Stimulated activated CD4-positive, alpha-beta T cell treated with anti-CD3 and anti-CD28 coated beads, TNF-alpha, amount 100 ng/mL, for 24 hours (primary cell): ENCODE data around the gene GINS2.

ENCODE experiments used
- DNase-seq, 3 experiments: peaks; one replicate each; pipeline ENCODE4 v3.0.0-alpha.2; 2020; ENCODE audit warnings: low read depth in 3 of 3

Gene GINS2

DNA sequence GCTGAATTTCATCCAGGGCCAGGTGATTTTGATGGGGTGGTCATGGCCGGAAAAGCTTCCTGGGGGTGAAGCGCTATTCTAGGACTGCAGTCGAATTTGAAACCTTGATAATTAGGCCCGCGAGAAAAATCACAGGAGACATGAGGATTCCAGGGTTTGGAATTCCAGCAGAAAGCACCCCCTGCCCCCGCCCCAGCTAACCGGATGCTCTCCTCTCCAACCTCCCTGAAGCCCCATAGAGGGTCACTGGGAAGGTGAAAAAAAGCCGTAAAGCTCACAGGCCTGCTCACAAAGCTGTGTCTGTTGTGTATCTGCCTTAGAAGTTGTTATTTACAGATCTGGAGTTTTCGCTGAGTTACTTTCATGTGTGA, 1.2 kb upstream of the GINS2 start:
- DNase-seq: no peak

DNA sequence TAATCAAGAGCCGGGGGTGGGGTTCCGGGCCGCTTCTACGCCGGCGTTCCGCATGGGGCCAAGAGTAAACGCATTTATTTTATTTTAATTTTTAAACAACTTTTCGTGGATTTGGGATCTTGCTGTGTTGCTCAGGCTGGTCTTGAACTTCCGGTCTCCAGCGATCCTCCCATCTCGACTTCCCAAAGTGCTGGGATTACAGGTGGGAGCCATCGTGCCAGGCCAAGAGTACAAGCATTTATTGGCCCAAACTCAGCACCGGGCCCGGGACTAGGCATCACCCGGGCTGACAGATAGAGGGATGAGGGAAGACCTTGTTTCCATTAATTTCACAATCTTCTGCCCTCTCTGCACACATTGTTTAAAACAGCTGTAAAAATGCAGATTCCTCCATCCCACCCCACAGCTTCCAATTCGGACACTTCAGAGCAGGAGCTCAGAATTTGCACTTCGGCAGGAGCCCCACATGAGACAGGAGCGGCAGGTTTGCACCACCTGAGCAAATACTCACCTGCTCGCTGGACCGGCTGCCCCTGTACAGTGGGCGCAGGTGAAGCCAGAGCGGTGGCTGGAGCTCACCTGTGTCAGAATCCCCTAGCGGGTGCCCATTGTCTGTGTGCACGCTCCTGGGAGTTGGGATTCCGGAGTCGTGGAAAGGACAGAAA, 663 bp upstream of the GINS2 start:
- DNase-seq: no peak

DNA sequence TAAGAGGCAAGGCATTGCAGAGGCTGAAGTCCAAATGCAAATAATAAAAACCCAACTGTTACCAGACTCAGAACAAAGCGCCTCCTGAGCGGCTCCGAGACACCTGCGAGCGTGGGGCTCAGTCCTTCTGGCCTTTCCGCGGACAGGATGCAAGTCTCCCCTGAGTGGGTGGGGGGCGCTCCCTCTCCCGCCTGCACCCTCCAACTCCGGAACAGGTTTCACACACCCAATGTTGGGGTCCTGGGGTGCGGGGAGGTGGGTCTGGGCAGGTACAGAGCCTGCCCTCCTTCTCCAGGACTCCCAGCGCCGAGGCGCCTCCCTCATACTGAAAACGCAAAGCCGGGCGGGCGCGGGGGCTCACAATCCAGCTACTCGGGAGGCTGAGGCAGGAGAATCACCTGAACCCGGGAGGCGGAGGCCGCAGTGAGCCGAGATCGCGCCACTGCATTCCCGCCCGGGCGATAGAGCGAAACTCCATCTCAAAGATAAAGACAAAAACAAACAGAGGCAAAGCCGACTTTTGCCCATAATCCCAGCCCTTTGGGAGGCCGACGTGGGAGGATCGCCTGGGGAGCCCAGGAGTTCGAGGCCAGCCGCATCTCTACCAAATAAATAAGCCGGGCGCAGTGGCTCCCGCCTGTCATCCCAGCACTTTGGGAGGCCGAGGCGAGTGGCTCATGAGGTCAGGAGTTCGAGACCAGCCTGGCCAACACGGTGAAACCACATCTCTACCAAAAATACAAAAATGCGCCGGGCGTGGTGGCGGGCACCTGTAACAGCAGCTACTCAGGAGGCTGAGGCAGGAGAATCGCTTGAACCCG, 893 bp downstream of the GINS2 start:
- no peak for DNase-seq

DNA sequence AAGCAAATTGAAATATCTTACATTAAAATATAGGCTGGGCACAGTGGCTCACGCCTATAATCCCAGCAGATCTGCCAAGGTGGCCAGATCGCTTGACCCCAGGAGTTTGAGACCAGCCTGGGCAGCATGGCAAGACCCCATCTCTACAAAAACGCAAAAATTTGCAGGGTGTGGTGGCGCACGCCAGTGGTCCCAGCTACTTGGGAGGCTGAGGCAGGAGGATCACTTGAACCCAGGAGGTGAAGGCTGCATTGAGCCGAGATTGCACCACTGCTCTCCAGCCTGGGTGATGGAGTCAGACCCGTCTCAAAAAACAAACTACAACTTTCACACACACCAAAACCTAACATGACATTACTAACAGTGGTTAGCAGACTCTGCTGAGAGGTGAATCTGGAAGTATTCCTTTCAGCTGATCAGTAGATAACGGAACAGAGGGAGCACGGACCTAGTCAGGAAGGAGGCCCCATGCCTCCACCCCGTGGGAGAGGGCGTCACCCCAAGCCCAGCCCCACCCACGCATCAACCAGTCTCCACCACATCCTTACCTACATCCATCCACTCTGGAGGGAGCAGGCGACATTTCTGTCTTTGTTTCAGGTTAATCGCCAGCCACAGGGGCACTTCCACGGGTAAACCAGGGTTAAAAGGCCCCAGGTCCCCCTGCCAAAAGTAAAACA, 1.7 kb downstream of the GINS2 start:
- DNase-seq: peak in 1 of 3 experiments; percentile 51

DNA sequence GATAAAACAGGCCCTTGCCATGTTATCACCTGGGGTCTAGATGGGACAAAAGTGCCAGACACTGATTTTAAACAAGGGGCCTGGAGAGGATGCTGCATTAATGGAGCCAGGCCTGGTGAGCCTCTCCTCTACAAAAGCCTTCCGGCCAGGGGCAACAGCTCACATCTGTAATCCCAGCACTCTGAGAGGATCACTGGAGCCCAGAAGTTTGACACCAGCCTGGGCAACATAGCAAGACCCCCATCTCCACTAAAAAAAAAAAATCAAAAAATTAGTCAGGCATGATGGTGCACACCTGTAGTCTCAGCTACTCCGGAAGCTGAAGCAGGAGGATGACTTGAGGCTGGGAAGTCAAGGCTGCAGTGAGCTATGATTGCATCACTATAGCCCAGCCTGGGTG, 3.5 kb downstream of the GINS2 start:
- no peak for DNase-seq

DNA sequence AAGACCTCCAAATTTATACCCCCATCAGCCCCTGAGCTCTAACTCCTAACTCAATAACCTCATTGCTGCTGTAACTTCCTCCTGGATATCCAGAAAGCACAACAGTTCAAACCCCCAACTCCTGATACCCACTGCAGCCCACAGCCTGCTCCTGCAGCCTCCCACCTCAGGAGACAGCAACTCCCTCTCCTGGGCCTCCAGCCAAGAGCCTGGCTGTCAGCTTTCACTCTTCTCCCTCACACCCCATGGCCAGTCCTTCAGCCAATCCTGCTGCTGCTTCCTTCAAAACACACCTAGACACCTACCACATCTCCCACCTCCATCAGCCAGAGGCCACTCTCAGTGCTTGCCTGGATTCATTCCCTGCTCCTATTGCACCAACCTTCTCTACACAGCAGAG, 5.4 kb downstream of the GINS2 start:
- no peak for DNase-seq

DNA sequence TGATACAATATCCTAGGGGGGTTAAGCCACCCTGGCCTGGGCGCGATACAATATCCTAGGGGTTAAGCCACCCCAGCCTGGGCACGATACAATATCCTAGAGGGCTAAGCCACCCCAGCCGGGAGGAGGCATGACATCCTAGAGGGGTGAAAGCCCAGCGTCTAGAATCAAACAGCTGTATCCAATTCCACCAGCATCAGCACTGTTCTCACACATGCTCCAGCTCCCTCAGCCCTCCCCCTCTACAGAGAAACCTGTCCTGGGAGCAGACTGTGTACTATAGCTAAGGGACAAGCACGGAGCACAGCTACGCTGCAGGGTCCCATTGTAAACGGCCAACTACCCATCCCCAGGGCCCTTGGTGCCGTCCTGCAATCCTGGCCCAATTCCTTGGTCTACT, 6.2 kb downstream of the GINS2 start:
- DNase-seq: no peak

DNA sequence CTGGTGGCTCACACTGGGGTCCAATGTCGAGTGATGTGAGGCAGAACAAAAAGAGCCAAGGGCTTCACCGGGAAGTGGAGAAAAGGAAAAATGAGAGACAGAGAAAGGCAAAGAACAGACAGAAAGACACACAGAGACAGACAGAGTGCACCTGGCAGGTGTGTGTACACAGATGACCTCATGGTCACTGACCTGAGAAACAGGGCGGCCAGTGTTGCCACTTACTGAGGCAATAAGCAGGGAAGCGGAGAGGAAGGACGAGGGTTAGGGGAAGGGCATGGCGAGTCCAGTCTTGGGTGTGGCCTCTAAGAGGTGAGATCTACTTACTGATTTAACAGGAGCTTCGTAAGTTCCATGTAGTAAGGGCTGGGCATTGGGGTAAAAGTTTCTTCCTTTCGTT, 7.5 kb downstream of the GINS2 start:
- no peak for DNase-seq

DNA sequence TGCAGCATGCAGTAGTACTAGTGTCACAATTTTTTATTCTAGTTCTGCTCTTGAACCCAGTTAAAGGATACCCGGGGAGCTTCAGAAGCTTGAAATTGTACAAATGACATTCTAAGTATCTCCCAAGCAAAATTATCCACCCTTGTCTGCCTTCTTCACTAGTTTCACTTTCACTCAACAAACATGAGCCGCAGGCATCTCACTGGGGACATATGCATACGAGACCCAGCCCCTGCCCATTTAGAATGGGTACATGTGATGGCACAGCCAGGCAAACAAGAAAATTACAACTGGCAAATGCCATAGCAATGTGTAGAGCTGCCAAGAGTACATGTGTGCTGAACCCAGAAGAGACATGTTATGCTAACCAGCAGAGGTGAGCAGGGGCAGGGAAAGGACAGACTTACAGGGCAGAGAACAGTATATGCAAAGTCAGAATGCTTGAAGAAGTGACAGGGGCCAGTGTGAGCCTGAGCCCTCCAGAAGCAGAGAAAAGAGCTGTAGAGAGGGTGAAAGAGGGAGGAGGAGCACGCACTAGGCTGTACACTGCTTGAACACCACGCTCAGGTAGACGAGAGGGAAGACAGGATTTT, 8.3 kb downstream of the GINS2 start:
- DNase-seq: no peak

DNA sequence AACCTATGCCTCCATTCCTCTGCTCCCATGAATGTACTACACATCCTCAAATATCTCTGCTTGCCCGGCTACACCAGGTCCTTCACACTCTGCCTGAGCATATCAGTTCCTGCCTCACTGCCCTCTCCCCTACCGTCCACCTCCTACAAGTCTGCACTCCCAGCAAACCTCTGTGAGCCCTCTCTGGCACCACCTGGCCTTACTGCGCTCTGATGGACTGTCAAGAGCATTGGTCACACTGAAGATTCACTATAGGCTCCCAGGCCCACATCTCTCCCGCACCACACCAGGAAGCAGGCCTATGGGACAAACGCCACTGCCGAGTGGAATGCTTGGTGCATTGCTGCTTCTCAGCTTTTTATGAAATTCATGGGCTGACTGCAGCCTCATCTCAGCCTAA, 8.9 kb downstream of the GINS2 start:
- DNase-seq: no peak

DNA sequence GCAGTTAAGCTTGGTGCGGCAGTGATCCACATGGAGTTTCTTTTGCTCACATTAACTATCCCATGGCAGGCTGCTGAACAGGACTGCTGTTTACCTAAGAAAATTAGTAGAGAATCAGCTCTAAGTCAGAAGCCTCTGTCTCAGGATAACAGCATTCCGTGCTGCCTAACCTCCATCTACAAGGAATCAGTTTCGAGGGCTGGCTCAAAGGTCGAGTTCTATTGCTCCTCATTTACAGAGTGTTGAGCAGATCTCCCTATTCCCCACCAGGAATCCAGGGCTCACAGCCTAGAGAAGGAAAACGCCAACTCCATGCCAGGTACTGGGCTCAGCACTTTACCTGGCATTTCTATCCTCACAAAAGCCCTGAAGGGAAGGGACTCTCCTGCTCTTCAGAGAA, 9.9 kb downstream of the GINS2 start:
- no peak for DNase-seq

DNA sequence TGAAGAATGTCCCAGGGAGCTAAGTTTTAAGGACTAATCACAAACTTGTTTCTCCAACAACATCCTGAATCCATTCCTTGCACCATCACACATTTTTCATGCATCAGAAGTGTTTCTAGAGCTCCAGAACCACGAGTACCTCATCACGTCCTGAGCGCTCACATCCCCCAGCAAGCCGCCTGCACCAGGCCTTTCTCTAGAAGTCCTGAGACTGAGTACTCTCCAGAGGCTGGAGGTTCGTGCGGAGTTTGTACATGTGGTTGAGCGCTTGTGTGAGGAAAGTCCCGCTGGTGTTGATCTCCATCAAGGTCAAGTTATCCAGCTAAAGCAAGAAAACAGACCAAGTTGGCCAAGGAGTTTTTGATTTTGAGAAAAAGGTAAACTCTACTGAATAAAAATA, 10.7 kb downstream of the GINS2 start:
- no peak for DNase-seq

DNA sequence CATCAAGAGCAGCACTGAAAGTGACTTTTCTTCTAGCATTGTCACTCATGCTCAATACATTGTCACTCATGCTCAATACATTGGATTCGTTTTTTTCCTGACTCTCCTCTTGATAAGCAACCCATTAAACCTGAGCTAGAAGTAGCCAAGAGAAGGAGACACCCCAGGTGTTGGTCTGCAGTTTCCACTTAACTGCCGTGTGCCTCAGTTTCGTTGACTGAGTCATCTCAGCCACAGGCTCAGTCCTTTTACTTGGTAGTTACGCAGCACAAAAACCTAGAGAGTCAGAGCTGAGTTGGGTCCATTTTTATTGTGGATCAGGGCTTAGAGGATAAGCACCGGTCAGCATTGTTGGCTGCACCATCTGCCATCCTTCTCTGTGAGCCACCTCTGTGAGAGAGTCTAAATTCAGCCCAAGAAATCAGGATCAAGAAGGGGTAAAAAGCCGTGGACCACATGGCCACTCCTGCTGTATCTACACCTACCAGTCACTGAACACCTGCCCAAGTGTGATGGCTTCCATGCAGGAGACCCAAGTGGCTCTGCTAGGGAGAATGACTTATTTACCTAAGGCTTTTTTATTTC, 11.3 kb downstream of the GINS2 start:
- no peak for DNase-seq

DNA sequence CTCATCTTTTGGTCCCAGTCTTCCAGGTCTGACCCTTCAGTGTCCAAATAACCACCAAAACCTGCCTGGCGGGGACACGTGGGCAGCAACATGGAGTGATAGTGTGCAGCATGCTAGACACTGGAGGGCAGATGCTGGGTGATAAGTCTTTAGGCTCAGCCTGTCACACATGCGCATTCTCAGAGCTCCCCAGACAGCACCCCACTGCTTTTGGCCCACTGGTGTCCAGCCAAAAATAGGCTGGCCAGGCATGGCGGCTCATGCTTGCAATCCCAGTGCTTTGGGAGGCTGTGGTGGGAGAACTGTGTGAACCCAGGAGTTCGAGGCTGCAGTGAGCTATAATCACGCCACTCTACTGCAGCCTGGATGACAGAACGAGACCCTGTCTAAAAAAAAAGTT, 12.3 kb downstream of the GINS2 start:
- no peak for DNase-seq

DNA sequence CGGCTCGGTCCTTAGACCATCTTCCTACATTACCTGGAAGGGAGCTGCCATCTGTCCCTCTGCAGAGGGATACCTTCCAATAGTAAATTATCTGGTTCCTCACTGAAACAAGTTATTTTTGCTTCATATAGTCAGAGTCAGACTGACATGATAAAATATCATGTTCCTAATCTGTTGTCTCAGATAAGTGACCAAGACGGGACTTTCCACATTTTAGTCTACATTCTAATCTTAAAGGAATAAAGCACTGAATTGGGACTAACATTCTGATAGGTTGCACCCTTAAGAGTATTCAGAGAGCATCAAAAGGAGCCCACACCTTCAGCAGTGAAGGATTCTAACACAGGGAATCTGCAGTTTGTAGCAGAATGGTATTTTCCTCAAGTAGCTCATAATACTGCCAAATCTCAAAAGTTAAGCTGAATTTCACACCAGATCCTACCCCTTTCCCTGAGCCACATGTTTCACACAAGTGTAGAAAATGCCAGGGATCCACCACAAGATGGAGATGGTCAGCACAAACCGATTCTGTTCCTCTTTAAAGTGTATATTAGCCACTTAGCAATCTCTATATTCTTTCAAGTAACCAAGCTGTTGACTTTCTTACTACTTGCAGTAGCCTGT, 13.4 kb downstream of the GINS2 start:
- DNase-seq: no peak

DNA sequence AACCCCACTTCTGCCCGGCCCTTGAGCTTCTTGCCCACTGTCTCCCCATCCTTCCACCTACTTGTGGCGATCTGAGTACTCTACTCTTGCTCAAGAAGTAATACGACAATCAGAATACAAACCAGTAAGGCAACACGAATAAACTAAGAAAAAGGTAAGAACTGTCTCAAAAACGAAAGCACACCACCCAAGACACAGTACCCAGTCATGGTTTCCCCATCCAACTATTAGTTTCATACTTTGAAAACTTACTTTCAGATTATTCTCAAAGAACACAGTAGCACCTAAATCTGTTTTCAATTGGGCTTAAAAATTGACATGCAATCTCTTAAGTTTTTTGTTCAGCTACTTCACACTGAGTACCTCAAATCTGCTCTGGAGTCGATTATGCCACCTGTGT, 13.9 kb downstream of the GINS2 start:
- no peak for DNase-seq

DNA sequence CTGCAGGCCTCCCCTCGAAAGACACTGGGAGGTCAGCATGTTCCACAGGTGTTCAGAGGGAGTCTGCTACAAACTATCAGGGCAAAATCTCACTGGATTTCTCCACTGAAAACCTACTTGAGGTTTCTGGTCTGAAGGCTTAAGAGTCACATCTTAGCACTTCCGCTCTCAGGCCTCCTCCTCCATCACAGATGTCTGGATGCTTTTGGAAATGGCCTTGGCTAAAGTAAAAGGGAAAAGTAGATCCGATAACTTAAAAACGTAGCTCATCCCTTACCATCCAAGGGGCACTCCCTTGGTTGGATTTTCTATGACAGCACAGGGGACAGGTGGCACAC, 14.4 kb downstream of the GINS2 start:
- no peak for DNase-seq

DNA sequence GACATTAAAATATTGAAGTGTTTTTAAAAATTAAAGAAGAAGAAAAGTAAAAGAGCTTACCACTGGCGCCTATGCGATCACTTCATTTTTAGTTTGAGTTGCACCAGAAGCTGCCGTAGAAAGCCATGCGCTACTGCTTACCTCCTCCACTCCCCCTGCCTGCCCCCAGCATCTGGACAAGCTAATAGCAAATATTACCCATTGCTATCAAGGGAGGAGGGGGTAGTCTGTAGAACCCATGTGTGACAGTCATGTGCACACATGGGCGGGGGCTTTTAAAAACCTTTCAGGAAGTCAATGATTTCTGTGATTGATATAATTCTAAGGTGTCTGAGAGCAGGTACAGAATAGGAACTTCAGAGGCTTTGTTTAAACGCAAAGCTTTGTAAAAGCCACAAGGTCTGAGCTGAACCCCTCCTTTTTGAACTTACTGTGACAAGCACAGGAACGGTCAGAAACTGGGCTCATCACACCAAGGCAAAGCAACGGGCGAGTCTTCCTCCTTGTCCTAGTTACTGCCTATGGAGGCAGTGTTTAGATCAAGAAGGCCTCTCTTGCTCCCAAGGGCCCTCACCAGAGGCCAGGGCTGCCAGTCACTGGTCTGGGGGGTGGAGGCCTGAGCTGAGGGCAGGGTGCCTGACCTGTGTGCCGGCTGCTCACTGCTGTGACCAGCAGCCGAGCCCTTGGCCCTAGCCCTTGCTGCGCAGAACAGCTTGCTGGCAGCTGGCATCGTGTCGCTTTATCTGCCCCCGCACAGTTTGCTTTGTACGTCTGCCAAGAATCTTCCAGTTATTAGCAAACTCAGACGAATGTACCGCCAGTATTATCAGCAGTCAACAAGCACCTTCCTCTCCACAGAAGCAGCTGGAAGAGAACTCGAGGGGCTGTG, 15.0 kb downstream of the GINS2 start:
- no peak for DNase-seq

DNA sequence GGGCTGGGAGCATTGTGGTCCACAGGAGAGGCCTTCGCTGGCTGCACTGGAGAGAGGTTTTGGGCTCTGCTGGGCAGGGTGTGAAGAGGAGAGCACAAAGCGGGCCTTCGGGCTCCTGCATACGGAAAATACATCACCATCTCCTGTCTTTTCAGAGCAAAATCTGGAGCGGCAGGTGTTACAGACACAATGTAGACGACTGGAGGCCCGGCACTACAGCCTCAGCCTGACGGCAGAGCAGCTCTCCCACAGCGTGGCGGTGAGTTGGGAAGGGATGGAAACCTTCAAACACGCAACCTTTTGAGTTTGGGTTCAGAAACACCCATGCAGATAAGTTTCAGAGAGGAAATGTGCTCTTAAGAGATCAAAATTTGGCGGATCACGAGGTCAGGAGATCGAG, 17.9 kb downstream of the GINS2 start:
- no peak for DNase-seq

DNA sequence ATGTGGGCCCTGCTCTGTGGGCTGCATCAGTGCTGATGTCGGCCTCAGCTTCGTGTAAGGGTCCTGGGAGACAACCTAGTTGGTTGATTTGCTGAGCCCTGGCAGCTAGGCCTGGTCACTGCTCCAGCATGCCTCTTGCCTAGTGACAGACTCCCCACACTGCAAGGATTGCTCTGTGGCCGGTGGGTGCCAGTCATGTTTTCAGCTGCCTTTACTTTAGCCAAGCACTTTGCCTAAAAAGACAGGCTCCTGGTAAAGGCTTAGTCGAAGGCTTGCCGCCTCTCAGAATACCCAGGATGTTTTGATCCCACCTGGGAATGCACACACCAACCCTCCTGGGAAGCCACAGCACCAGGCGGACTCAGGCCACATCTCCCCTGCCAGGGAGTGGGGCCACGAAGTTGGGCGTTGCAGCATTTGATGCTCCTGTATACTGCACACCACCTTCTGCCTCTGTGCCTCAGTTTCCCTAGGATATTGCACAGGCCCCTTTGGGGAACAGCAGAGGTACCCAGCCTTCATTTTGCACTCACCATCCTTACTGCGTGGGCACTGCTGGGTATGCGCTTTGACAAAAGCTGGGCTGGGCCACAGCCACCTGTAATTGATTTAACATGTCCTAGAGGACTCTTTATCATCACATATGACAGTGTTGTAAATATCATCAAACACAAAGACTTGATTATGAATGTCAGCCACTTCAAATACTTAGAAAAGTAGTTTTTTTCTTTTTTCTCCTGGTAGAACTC, 19.9 kb downstream of the GINS2 start:
- DNase-seq: no peak
